GM23338 (cell line): ENCODE results near the gene TTC28. TPM values are rescaled to one million over a fixed set of nuclear protein-coding genes. Genes with fewer than 3 reads are reported as not detected.
"Not testable (repeated sequence)": the region's sequence is repeated elsewhere in the genome, so short reads cannot be mapped to it uniquely, and the experiment has no call there.

Experiments used
- ATAC-seq: fragments of 200-7000 bp; cut with Tn5 transposase; 3 replicates; pipeline ENCODE4 v1.9.1; 2020
- DNase-seq: peaks from one replicate; pipeline ENCODE4 v3.0.0-alpha.2; 2015; ENCODE audit warnings: low spot score
- H2AFZ ChIP-seq: fragments of 200-600 bp; sonication (generic); 2 replicates; pipeline ENCODE4 v1.8.0; 2016; ENCODE audit warnings: antibody characterized with exemption, mild to moderate bottlenecking, moderate library complexity
- H3F3A ChIP-seq: fragments of 200-600 bp; sonication (generic); replicated peaks from 2 replicates; pipeline ENCODE4 v1.8.0; 2017; ENCODE audit warnings: antibody characterized with exemption, mixed run types, low read depth
- H3K27ac ChIP-seq: fragments of 200-600 bp; sonication (generic); 2 replicates; pipeline ENCODE4 v1.6.1; 2016; ENCODE audit warnings: low read depth
- H3K27me3 ChIP-seq: fragments of 200-600 bp; sonication (generic); 2 replicates; pipeline ENCODE4 v1.8.0; 2016; ENCODE audit warnings: mild to moderate bottlenecking, mixed run types, moderate library complexity; ENCODE audit not compliant: insufficient read depth
- H3K36me3 ChIP-seq: fragments of 200-600 bp; sonication (generic); 2 replicates; pipeline ENCODE4 v1.8.0; 2016; ENCODE audit warnings: mild to moderate bottlenecking; ENCODE audit not compliant: insufficient read depth
- H3K4me1 ChIP-seq: fragments of 200-600 bp; sonication (generic); 2 replicates; pipeline ENCODE4 v1.8.0; 2016; ENCODE audit warnings: mild to moderate bottlenecking, moderate library complexity; ENCODE audit not compliant: insufficient read depth
- H3K4me2 ChIP-seq: fragments of 200-600 bp; sonication (generic); 2 replicates; pipeline ENCODE4 v1.7.1; 2017; ENCODE audit warnings: mixed run types
- H3K4me3 ChIP-seq: fragments of 200-600 bp; sonication (generic); 2 replicates; pipeline ENCODE4 v1.6.1; 2016; ENCODE audit warnings: mixed run types
- H3K79me2 ChIP-seq: fragments of 200-600 bp; sonication (generic); replicated peaks from 2 replicates; pipeline ENCODE4 v1.8.0; 2017; ENCODE audit warnings: mild to moderate bottlenecking; ENCODE audit not compliant: insufficient read depth
- H3K9me2 ChIP-seq: fragments of 200-600 bp; sonication (generic); 2 replicates; pipeline ENCODE4 v1.8.0; 2017; ENCODE audit not compliant: insufficient read depth
- H4K20me1 ChIP-seq: fragments of 200-600 bp; sonication (generic); replicated peaks from 2 replicates; pipeline ENCODE4 v1.8.0; 2017; ENCODE audit warnings: mild to moderate bottlenecking; ENCODE audit not compliant: insufficient read depth
- H3K27ac Mint-ChIP-seq: 2 replicates; pipeline ENCODE4 v1.8.0; 2020; ENCODE audit warnings: inconsistent platforms, mild to moderate bottlenecking, moderate library complexity, mixed read lengths
- H3K27me3 Mint-ChIP-seq: 3 replicates; pipeline ENCODE4 v1.8.0; 2022; ENCODE audit warnings: low read depth, mild to moderate bottlenecking, moderate library complexity, mixed read lengths, inconsistent platforms; ENCODE audit not compliant: insufficient read depth, poor library complexity
- H3K36me3 Mint-ChIP-seq: 3 replicates; pipeline ENCODE4 v1.8.0; 2021; ENCODE audit warnings: low read depth, mild to moderate bottlenecking, inconsistent platforms, moderate library complexity, mixed read lengths
- H3K4me1 Mint-ChIP-seq: 3 replicates; pipeline ENCODE4 v1.8.0; 2020; ENCODE audit warnings: mild to moderate bottlenecking, inconsistent platforms, mixed read lengths
- H3K4me3 Mint-ChIP-seq: 3 replicates; pipeline ENCODE4 v1.8.0; 2021; ENCODE audit warnings: moderate library complexity, mild to moderate bottlenecking, inconsistent platforms, mixed read lengths
- H3K9me3 Mint-ChIP-seq: 3 replicates; pipeline ENCODE4 v1.8.0; 2020; ENCODE audit warnings: moderate library complexity, mild to moderate bottlenecking, inconsistent platforms, mixed read lengths
- CREB1 ChIP-seq: fragments of 250-450 bp; sonication (Bioruptor Pico); IDR thresholded peaks from 2 replicates; pipeline ENCODE4 v1.5.0; 2020; ENCODE audit warnings: low read depth, mild to moderate bottlenecking, moderate library complexity
- EZH2 ChIP-seq: fragments of 200-600 bp; sonication (generic); IDR thresholded peaks from one replicate; pipeline ENCODE4 v1.8.0; 2017; ENCODE audit warnings: antibody characterized with exemption, mild to moderate bottlenecking, low read depth; ENCODE audit not compliant: unreplicated experiment
- EZH2phosphoT487 ChIP-seq: fragments of 200-600 bp; sonication (generic); IDR thresholded peaks from one replicate; pipeline ENCODE4 v1.8.1; 2018; ENCODE audit warnings: antibody characterized with exemption; ENCODE audit not compliant: unreplicated experiment
- NANOG ChIP-seq: IDR thresholded peaks from 2 replicates; pipeline ENCODE4 v1.6.1; 2016; ENCODE audit warnings: antibody characterized with exemption, borderline replicate concordance
- POLR2AphosphoS5 ChIP-seq: IDR thresholded peaks from 2 replicates; pipeline ENCODE4 v1.6.1; 2016; ENCODE audit warnings: antibody characterized with exemption, low read depth
- STAT1 ChIP-seq: IDR thresholded peaks from one replicate; pipeline ENCODE4 v1.6.1; 2016; ENCODE audit warnings: antibody characterized with exemption; ENCODE audit not compliant: unreplicated experiment
- ZNF114 ChIP-seq: fragments of 250-450 bp; sonication (Bioruptor Pico); IDR thresholded peaks from 2 replicates; pipeline ENCODE4 v1.5.0; 2020; ENCODE audit warnings: mild to moderate bottlenecking, moderate library complexity
- ZNF331 ChIP-seq: fragments of 250-450 bp; sonication (Bioruptor Pico); IDR thresholded peaks from 2 replicates; pipeline ENCODE4 v1.5.0; 2020; ENCODE audit warnings: low read depth, mild to moderate bottlenecking, moderate library complexity
- polyA plus RNA-seq: library from polyadenylated mRNA; unstranded; fragments of >200 nt; fragmentation: Nextera tagmentation; extraction: Ambion mirVana; gene quantifications from 2 replicates; pipeline ENCODE4 v1.2.1, GENCODE V29; 2016
- total RNA-seq: library from RNA; depleted of rRNA; stranded (reverse); fragments of >200 nt; shearing (Covaris generic); gene quantifications from 2 replicates; pipeline ENCODE4 v1.2.3, GENCODE V29; 2014
- TF ChIP-seq, protein P1 (sequence below): IDR thresholded peaks from one replicate; pipeline ENCODE4 v1.6.1; 2018; ENCODE audit warnings: antibody characterized with exemption; ENCODE audit not compliant: unreplicated experiment
- TF ChIP-seq, protein P2 (sequence below): IDR thresholded peaks from 2 replicates; pipeline ENCODE4 v1.6.1; 2016; ENCODE audit warnings: antibody characterized with exemption
- TF ChIP-seq, protein P3 (sequence below): fragments of 250-450 bp; sonication (Bioruptor Pico); IDR thresholded peaks from 2 replicates; pipeline ENCODE4 v1.5.0; 2020; ENCODE audit warnings: mild to moderate bottlenecking, moderate library complexity

TTC28 gene
- total and polyA plus RNA-seq, 2 experiments from 2014 or later, result 4.5 to 16.1 TPM

DNA sequence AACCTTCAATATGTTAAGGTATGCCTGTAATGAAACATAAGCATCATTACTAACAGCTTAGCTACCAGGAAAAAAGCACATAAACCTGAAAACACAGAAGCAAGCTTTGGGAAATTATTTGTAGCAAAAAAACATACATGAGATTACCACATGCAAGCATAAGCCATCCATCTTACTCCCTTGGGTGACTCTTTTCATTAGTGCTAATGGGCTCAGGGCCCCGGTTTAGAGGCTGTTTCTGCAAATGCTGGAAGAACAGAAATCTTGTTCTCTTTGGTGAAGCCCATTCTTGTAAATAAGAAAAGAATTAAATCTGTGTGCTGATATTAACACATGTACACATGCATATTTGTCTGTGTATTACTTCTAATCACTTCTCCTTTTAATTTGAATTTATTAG, 314.3 kb downstream of the TTC28 start (continued):
- TF ChIP-seq, protein P1, sequence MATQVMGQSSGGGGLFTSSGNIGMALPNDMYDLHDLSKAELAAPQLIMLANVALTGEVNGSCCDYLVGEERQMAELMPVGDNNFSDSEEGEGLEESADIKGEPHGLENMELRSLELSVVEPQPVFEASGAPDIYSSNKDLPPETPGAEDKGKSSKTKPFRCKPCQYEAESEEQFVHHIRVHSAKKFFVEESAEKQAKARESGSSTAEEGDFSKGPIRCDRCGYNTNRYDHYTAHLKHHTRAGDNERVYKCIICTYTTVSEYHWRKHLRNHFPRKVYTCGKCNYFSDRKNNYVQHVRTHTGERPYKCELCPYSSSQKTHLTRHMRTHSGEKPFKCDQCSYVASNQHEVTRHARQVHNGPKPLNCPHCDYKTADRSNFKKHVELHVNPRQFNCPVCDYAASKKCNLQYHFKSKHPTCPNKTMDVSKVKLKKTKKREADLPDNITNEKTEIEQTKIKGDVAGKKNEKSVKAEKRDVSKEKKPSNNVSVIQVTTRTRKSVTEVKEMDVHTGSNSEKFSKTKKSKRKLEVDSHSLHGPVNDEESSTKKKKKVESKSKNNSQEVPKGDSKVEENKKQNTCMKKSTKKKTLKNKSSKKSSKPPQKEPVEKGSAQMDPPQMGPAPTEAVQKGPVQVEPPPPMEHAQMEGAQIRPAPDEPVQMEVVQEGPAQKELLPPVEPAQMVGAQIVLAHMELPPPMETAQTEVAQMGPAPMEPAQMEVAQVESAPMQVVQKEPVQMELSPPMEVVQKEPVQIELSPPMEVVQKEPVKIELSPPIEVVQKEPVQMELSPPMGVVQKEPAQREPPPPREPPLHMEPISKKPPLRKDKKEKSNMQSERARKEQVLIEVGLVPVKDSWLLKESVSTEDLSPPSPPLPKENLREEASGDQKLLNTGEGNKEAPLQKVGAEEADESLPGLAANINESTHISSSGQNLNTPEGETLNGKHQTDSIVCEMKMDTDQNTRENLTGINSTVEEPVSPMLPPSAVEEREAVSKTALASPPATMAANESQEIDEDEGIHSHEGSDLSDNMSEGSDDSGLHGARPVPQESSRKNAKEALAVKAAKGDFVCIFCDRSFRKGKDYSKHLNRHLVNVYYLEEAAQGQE, result no peak
- TF ChIP-seq CREB1 (CRISPR knock-in tag) (no peak), ZNF331 (no peak), POLR2AphosphoS5 (no peak), ZNF114 (CRISPR knock-in tag) (no peak), STAT1 (no peak), NANOG (no peak), EZH2 (no peak)
- TF ChIP-seq, protein P2, sequence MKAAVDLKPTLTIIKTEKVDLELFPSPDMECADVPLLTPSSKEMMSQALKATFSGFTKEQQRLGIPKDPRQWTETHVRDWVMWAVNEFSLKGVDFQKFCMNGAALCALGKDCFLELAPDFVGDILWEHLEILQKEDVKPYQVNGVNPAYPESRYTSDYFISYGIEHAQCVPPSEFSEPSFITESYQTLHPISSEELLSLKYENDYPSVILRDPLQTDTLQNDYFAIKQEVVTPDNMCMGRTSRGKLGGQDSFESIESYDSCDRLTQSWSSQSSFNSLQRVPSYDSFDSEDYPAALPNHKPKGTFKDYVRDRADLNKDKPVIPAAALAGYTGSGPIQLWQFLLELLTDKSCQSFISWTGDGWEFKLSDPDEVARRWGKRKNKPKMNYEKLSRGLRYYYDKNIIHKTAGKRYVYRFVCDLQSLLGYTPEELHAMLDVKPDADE, result no peak

DNA sequence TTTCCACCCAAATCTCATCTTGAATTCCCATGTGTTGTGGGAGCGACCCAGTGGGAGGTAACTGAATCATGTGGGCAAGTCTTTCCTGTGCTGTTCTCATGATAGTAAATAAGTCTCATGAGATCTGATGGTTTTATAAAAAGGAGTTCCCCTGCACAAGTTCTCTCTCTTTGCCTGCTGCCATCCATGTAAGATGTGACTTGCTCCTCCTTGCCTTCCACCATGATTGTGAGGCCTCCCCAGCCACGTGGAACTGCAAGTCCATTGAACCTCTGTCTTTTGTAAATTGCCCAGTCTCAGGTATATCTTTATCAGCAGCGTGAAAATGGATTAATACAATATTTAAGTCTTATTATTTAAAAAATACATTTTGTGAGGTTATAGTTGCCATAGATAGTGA, 315.5 kb downstream of the TTC28 start:
- not testable (repeated sequence) for H3K4me3 Mint-ChIP-seq, H3K36me3 ChIP-seq, H3K79me2 ChIP-seq, H3K4me1 ChIP-seq, H3K27ac Mint-ChIP-seq, DNase-seq, H2AFZ ChIP-seq, H3K4me3 ChIP-seq, H3K4me1 Mint-ChIP-seq, H3F3A ChIP-seq, H3K27me3 Mint-ChIP-seq, H3K9me2 ChIP-seq, ATAC-seq, H4K20me1 ChIP-seq, H3K27ac ChIP-seq, H3K4me2 ChIP-seq, H3K27me3 ChIP-seq
- Mint-ChIP-seq H3K36me3 (peaks cover 30% of the 10 kb centered on the region), H3K9me3 (peaks cover 34% of the 10 kb centered on the region)

DNA sequence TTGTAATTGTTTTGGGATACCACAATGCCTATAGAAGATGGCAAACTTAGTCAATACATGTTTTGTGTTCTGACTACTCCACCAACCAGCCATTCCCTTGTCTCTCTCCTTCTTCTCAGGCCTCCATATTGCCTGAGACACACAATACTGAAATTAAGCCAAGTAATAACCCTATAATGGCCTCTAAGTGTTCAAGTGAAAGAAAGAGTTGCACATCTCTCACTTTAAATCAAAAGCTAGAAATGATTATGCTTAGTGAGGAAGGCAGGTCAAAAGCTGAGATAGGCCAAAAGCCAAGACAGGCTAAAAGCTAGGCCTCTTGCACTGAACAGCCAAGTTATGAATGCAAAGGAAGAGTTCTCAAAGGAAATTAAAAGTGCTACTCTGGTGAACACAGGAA, 318.7 kb downstream of the TTC28 start:
- Histone ChIP-seq H3K4me3 (no peak overlapping the region), H3K79me2 (no peaks in the 10 kb centered on the region), H4K20me1 (no peaks in the 10 kb centered on the region; the same call in 1 of the 2 replicates), H3K36me3 (no peaks in the 10 kb centered on the region), H3F3A (no peaks in the 10 kb centered on the region), H3K27me3 (no peaks in the 10 kb centered on the region), H3K27ac (no peak overlapping the region), H2AFZ (no peak overlapping the region), H3K4me2 (no peak overlapping the region), H3K9me2 (0 out of 2 replicates have a peak, but pooled peaks cover 3% of the 10 kb centered on the region), H3K4me1 (peaks cover 8% of the 10 kb centered on the region; the same call in 1 of the 2 replicates)
- peaks cover 30% of the 10 kb centered on the region for H3K36me3 Mint-ChIP-seq
- H3K27ac Mint-ChIP-seq, result no peak overlapping the region
- H3K4me3 Mint-ChIP-seq, result no peak overlapping the region
- no peak for DNase-seq
- peaks cover 6% of the 10 kb centered on the region for H3K27me3 Mint-ChIP-seq
- peaks cover 9% of the 10 kb centered on the region for H3K4me1 Mint-ChIP-seq
- H3K9me3 Mint-ChIP-seq, result peaks cover 34% of the 10 kb centered on the region
- no peak for ATAC-seq
- no peak for TF ChIP-seq POLR2AphosphoS5
- TF ChIP-seq, protein P3, sequence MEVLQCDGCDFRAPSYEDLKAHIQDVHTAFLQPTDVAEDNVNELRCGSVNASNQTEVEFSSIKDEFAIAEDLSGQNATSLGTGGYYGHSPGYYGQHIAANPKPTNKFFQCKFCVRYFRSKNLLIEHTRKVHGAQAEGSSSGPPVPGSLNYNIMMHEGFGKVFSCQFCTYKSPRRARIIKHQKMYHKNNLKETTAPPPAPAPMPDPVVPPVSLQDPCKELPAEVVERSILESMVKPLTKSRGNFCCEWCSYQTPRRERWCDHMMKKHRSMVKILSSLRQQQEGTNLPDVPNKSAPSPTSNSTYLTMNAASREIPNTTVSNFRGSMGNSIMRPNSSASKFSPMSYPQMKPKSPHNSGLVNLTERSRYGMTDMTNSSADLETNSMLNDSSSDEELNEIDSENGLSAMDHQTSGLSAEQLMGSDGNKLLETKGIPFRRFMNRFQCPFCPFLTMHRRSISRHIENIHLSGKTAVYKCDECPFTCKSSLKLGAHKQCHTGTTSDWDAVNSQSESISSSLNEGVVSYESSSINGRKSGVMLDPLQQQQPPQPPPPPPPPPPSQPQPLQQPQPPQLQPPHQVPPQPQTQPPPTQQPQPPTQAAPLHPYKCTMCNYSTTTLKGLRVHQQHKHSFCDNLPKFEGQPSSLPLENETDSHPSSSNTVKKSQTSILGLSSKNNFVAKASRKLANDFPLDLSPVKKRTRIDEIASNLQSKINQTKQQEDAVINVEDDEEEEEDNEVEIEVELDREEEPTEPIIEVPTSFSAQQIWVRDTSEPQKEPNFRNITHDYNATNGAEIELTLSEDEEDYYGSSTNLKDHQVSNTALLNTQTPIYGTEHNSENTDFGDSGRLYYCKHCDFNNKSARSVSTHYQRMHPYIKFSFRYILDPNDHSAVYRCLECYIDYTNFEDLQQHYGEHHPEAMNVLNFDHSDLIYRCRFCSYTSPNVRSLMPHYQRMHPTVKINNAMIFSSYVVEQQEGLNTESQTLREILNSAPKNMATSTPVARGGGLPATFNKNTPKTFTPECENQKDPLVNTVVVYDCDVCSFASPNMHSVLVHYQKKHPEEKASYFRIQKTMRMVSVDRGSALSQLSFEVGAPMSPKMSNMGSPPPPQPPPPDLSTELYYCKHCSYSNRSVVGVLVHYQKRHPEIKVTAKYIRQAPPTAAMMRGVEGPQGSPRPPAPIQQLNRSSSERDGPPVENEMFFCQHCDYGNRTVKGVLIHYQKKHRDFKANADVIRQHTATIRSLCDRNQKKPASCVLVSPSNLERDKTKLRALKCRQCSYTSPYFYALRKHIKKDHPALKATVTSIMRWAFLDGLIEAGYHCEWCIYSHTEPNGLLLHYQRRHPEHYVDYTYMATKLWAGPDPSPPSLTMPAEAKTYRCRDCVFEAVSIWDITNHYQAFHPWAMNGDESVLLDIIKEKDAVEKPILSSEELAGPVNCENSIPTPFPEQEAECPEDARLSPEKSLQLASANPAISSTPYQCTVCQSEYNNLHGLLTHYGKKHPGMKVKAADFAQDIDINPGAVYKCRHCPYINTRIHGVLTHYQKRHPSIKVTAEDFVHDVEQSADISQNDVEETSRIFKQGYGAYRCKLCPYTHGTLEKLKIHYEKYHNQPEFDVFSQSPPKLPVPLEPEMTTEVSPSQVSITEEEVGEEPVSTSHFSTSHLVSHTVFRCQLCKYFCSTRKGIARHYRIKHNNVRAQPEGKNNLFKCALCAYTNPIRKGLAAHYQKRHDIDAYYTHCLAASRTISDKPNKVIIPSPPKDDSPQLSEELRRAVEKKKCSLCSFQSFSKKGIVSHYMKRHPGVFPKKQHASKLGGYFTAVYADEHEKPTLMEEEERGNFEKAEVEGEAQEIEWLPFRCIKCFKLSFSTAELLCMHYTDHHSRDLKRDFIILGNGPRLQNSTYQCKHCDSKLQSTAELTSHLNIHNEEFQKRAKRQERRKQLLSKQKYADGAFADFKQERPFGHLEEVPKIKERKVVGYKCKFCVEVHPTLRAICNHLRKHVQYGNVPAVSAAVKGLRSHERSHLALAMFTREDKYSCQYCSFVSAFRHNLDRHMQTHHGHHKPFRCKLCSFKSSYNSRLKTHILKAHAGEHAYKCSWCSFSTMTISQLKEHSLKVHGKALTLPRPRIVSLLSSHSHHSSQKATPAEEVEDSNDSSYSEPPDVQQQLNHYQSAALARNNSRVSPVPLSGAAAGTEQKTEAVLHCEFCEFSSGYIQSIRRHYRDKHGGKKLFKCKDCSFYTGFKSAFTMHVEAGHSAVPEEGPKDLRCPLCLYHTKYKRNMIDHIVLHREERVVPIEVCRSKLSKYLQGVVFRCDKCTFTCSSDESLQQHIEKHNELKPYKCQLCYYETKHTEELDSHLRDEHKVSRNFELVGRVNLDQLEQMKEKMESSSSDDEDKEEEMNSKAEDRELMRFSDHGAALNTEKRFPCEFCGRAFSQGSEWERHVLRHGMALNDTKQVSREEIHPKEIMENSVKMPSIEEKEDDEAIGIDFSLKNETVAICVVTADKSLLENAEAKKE (CRISPR knock-in tag), result no peak
- no peak for TF ChIP-seq EZH2
- TF ChIP-seq EZH2phosphoT487, result no peak
- TF ChIP-seq NANOG, result no peak
